Natural killer cell (primary cell): ENCODE measurements around the gene CRYBA2. TPM values are rescaled to one million over a fixed set of nuclear protein-coding genes. Genes with fewer than 3 reads are reported as not detected.

ENCODE experiments used
- ATAC-seq, 3 donors: fragments of 150-1000 bp in 2 of 3; fragments of 200-7000 bp in 1 of 3; cut with Tn5 transposase; 1 replicate in 1 of 3; 2 replicates in 2 of 3; pipeline ENCODE4 v1.10.0; 2021; ENCODE audit warnings: mild to moderate bottlenecking in 2 of 3, moderate library complexity in 2 of 3
- DNase-seq, 2 donors: peaks; one replicate each; pipeline versions ENCODE4 v3.0.0 to v3.0.0-alpha.2; 2013 to 2021; ENCODE audit warnings: mixed read lengths in 1 of 2
- H3K27ac ChIP-seq: one replicate; pipeline ENCODE4 v1.5.1; 2013; ENCODE audit warnings: mild to moderate bottlenecking, low read length
- H3K27me3 ChIP-seq: one replicate; pipeline ENCODE4 v1.6.1; 2013; ENCODE audit warnings: low read length; ENCODE audit not compliant: control insufficient read depth, insufficient read depth
- H3K36me3 ChIP-seq: one replicate; pipeline ENCODE4 v1.6.1; 2013; ENCODE audit warnings: low read length; ENCODE audit not compliant: control insufficient read depth, insufficient read depth
- H3K4me1 ChIP-seq: one replicate; pipeline ENCODE4 v1.6.1; 2013; ENCODE audit warnings: low read length; ENCODE audit not compliant: control insufficient read depth, insufficient read depth
- H3K4me3 ChIP-seq: one replicate; pipeline ENCODE4 v1.5.1; 2013; ENCODE audit warnings: low read length
- H3K9me3 ChIP-seq: one replicate; pipeline ENCODE4 v1.6.1; 2013; ENCODE audit warnings: low read length; ENCODE audit not compliant: control insufficient read depth, insufficient read depth
- H3K27ac Mint-ChIP-seq, 2 donors: one replicate each; pipeline ENCODE4 v1.8.0; 2022; ENCODE audit warnings: mild to moderate bottlenecking in 2 of 2, mixed read lengths in 2 of 2, moderate library complexity in 1 of 2
- H3K27me3 Mint-ChIP-seq, 2 donors: one replicate each; pipeline ENCODE4 v1.8.0; 2022; ENCODE audit warnings: low read depth in 2 of 2, mixed read lengths in 2 of 2
- H3K36me3 Mint-ChIP-seq: one replicate; pipeline ENCODE4 v1.8.0; 2022; ENCODE audit warnings: mixed read lengths
- H3K4me1 Mint-ChIP-seq, 2 donors: one replicate each; pipeline ENCODE4 v1.8.0; 2022; ENCODE audit warnings: mixed read lengths in 2 of 2
- H3K4me3 Mint-ChIP-seq: one replicate; pipeline ENCODE4 v1.8.0; 2022; ENCODE audit warnings: mild to moderate bottlenecking, moderate library complexity, mixed read lengths
- H3K9me3 Mint-ChIP-seq, 2 donors: one replicate each; pipeline ENCODE4 v1.8.0; 2022; ENCODE audit warnings: mixed read lengths in 2 of 2
- CTCF ChIP-seq: fragments of 200-600 bp; IDR thresholded peaks from one replicate; pipeline ENCODE4 v1.8.0; 2022; ENCODE audit warnings: antibody characterized with exemption
- WGBS: methylation state at CpG from one replicate; pipeline ENCODE4 v1.1.7; 2013; ENCODE audit warnings: missing lambda C conversion rate; ENCODE audit not compliant: insufficient coverage; 5-methylcytosine and 5-hydroxymethylcytosine counted together
- intact Hi-C: fragments of 100-400 bp; cut with micrococcal nuclease; formaldehyde crosslinking; loops from one replicate; pipeline ENCODE4 v1.14.2; 2022
- total RNA-seq, 4 donors: library from RNA; stranded (reverse); fragments of 120-200 nt in 1 of 4; gene quantifications; one replicate each; pipeline versions ENCODE4 v1.2.3 to v1.2.4, GENCODE V29; 2013 to 2022

Gene CRYBA2
- total RNA-seq, 3 donors from 2014 or later (not counting 1 experiment from before 2014, with no cell fraction given) = not detected

- Mint-ChIP-seq H3K27ac (no peak within 1 kb of the TSS), H3K36me3 (no peaks in the 10 kb centered on the region), H3K9me3 (no peaks in the 10 kb centered on the region), H3K27me3 (peaks cover 47 to 75% of the 10 kb centered on the region in 2 donors), H3K4me3 (no peak within 1 kb of the TSS), H3K4me1 (peaks cover 8 to 12% of the 10 kb centered on the region in 2 donors)
- ATAC-seq (no peak), DNase-seq (peak in 1 of 2 donors; percentile 54)
- H3K4me3 ChIP-seq = no peak within 1 kb of the TSS
- no peak for TF ChIP-seq CTCF
- H3K36me3 ChIP-seq = no peaks in the 10 kb centered on the region
- peaks cover 18% of the 10 kb centered on the region for H3K27me3 ChIP-seq
- intact Hi-C loops = no loop called here
- H3K27ac ChIP-seq = no peak within 1 kb of the TSS
- H3K9me3 ChIP-seq = no peaks in the 10 kb centered on the region
- H3K4me1 ChIP-seq = peaks cover 5% of the 10 kb centered on the region
- 2% methylated on average over 21 of the region's 21 CpGs for WGBS
These were observed 48.0 kb upstream of the CRYBA2 start, which contains the start of gene CFAP65 for GRCh38 chr2:219041252-219041651. Gene CFAP65, minus strand, starts transcription at chr2:219041516. Its CDS starts 2,468 bp downstream, at chr2:219039048.

- intact Hi-C loops = no loop called here
- DNase-seq (no peak), ATAC-seq (no peak)
- H3K27me3 Mint-ChIP-seq = peaks cover 46 to 77% of the 10 kb centered on the region in 2 donors
- Histone ChIP-seq H3K9me3 (no peaks in the 10 kb centered on the region), H3K27ac (no peak overlapping the region), H3K36me3 (no peaks in the 10 kb centered on the region), H3K4me1 (peaks cover 5% of the 10 kb centered on the region), H3K4me3 (no peak overlapping the region), H3K27me3 (peaks cover 15% of the 10 kb centered on the region)
- H3K36me3 Mint-ChIP-seq = no peaks in the 10 kb centered on the region
- no peak overlapping the region for H3K27ac Mint-ChIP-seq
- H3K4me1 Mint-ChIP-seq = peaks cover 8 to 12% of the 10 kb centered on the region in 2 donors
- no peak overlapping the region for H3K4me3 Mint-ChIP-seq
- H3K9me3 Mint-ChIP-seq = no peaks in the 10 kb centered on the region
- WGBS = 18% methylated on average over 1 of the region's 1 CpG
- no peak for TF ChIP-seq CTCF
These were observed 45.4 kb upstream of the CRYBA2 start for GRCh38 chr2:219038600-219038999.

- Mint-ChIP-seq H3K9me3 (no peaks in the 10 kb centered on the region), H3K27ac (no peak overlapping the region), H3K4me1 (peaks cover 8 to 12% of the 10 kb centered on the region in 2 donors), H3K4me3 (no peak overlapping the region), H3K36me3 (no peaks in the 10 kb centered on the region), H3K27me3 (peaks cover 53 to 77% of the 10 kb centered on the region in 2 donors)
- WGBS = 68% methylated on average over 5 of the region's 8 CpGs
- intact Hi-C loops = no loop called here
- Histone ChIP-seq H3K4me1 (peaks cover 5% of the 10 kb centered on the region), H3K4me3 (no peak overlapping the region), H3K36me3 (no peaks in the 10 kb centered on the region), H3K9me3 (no peaks in the 10 kb centered on the region), H3K27me3 (peaks cover 15% of the 10 kb centered on the region), H3K27ac (no peak overlapping the region)
- no peak for TF ChIP-seq CTCF
- ATAC-seq = no peak
- DNase-seq = no peak
These were observed 44.7 kb upstream of the CRYBA2 start for GRCh38 chr2:219037783-219038499.
